Thoracic aorta (tissue), 2 donors: ENCODE measurements around the gene SLC20A1. TPM values are rescaled to one million over a fixed set of nuclear protein-coding genes. Genes with fewer than 3 reads are reported as not detected.
"Not testable (repeated sequence)": the region's sequence is repeated elsewhere in the genome, so short reads cannot be mapped to it uniquely, and the experiment has no call there.

ENCODE experiments used
- ATAC-seq: fragments of 150-250 bp; one replicate; pipeline ENCODE4 v1.8.0; 2017; ENCODE audit warnings: low read depth; ENCODE audit not compliant: insufficient number of reproducible peaks, low FRiP score
- DNase-seq: peaks from one replicate; pipeline ENCODE4 v3.0.0-alpha.2; 2020; ENCODE audit warnings: low spot score
- H3K27ac ChIP-seq, 2 donors: fragments of 200-600 bp; sonication (generic); 1 replicate in 1 of 2; 2 replicates in 1 of 2; pipeline ENCODE4 v1.5.1; 2016; ENCODE audit warnings: mild to moderate bottlenecking in 2 of 2, moderate library complexity in 2 of 2
- H3K27me3 ChIP-seq: fragments of 200-600 bp; sonication (generic); replicated peaks from 2 replicates; pipeline ENCODE4 v1.6.0; 2016; ENCODE audit warnings: mild to moderate bottlenecking; ENCODE audit not compliant: insufficient read depth
- H3K36me3 ChIP-seq: fragments of 200-600 bp; sonication (generic); one replicate; pipeline ENCODE4 v1.5.1; 2016
- H3K4me1 ChIP-seq, 2 donors: fragments of 200-600 bp; sonication (generic); 1 replicate in 1 of 2; 2 replicates in 1 of 2; pipeline versions ENCODE4 v1.5.1 to v1.6.0; 2016; ENCODE audit warnings: low read depth in 2 of 2, mild to moderate bottlenecking in 1 of 2; ENCODE audit not compliant: control insufficient read depth in 1 of 2
- H3K4me3 ChIP-seq: fragments of 200-600 bp; sonication (generic); 2 replicates; pipeline ENCODE4 v1.5.1; 2016; ENCODE audit warnings: mild to moderate bottlenecking
- H3K9me3 ChIP-seq: fragments of 200-600 bp; sonication (generic); 2 replicates; pipeline ENCODE4 v1.5.1; 2016
- CTCF ChIP-seq: fragments of 200-600 bp; sonication (generic); IDR thresholded peaks from one replicate; pipeline ENCODE4 v1.5.1; 2019; ENCODE audit warnings: antibody characterized with exemption
- total RNA-seq, 2 donors: library from RNA; depleted of rRNA; stranded (reverse); fragments of >200 nt; gene quantifications; one replicate each; pipeline versions ENCODE4 v1.1.0 to v1.2.3, GENCODE V29; 2016

The SLC20A1 gene
- total RNA-seq, 2 donors from 2014 or later = 62.3 to 146 TPM

DNA sequence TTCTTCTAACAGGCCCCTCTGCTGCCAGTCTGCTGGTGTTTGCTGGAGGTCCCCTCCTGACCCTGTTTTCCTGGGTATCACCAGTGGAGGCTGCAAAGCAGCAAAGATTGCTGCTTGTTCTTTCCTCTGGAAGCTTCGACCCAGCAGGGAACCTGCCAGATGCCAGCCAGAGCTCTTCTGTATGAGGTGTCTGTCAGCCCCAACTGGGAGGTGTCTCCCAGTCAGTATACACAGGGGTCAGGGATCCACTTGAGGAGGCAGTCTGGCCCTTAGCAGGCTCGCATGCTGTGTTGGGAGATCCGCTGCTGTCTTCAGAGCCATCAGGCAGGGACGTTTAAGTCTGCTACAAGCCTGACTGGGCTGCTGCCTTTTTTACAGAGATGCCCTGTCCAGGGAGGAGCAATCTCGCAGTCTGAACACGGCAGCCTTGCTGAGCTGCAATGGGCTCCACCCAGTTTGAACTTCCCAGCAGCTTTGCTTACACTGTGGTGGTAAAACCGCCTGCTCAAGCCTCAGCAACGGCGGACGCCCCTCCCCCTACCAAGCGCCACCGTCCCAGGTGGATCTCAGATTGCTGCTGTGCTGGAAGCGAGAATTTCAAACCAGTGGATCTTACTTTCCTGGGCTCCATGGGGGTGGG, 31.4 kb upstream of the SLC20A1 start:
- Histone ChIP-seq H3K9me3 (no peaks in the 10 kb centered on the region), H3K4me1 (no peaks in the 10 kb centered on the region), H3K27me3 (no peaks in the 10 kb centered on the region), H3K4me3 (no peak overlapping the region), H3K27ac (no peak overlapping the region), H3K36me3 (no peaks in the 10 kb centered on the region)
- DNase-seq = no peak
- no peak for TF ChIP-seq CTCF
- no peak for ATAC-seq

GRCh38 chr2:112615051-112615450, 30.7 kb upstream of the SLC20A1 start:
- no peak for DNase-seq

DNA sequence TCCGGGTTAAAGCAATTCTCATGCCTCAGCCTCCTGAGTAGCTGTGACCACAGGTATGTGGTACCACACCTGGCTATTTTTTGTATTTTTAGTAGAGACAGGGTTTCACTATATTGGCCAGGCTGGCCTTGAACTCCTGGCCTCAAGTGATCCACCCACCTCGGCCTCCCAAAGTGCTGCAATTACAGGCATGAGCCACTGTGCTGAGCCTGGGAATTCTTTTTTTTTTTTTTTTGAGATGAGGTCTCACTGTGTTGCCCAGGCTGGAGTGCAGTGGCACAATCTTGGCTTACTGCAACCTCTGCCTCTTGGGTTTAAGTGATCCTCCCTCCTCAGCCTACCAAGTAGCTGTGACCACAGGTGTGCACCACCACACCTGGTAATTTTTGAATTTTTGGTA, 29.9 kb upstream of the SLC20A1 start:
- H3K4me3 ChIP-seq, DNase-seq, H3K27ac ChIP-seq, H3K9me3 ChIP-seq, H3K36me3 ChIP-seq, ATAC-seq, H3K27me3 ChIP-seq, H3K4me1 ChIP-seq: not testable (repeated sequence)

More at GRCh38 chr2:112615051-112615450, 30.7 kb upstream of the SLC20A1 start:
- no peaks in the 10 kb centered on the region for H3K9me3 ChIP-seq
- ATAC-seq = no peak
- no peak for TF ChIP-seq CTCF
- H3K36me3 ChIP-seq = no peaks in the 10 kb centered on the region
- no peaks in the 10 kb centered on the region for H3K27me3 ChIP-seq
- no peak overlapping the region for H3K27ac ChIP-seq
- no peak overlapping the region for H3K4me3 ChIP-seq
- no peaks in the 10 kb centered on the region for H3K4me1 ChIP-seq

GRCh38 chr2:112618383-112618782, 27.4 kb upstream of the SLC20A1 start:
- H3K9me3 ChIP-seq = no peaks in the 10 kb centered on the region
- DNase-seq (no peak), ATAC-seq (no peak)
- no peak overlapping the region for H3K27ac ChIP-seq
- H3K27me3 ChIP-seq = no peaks in the 10 kb centered on the region
- no peaks in the 10 kb centered on the region for H3K4me1 ChIP-seq
- TF ChIP-seq CTCF = no peak
- H3K4me3 ChIP-seq = no peak overlapping the region
- no peaks in the 10 kb centered on the region for H3K36me3 ChIP-seq

GRCh38 chr2:112621790-112622527, 23.8 kb upstream of the SLC20A1 start:
- no peak overlapping the region for H3K4me3 ChIP-seq
- no peak overlapping the region for H3K27ac ChIP-seq
- ATAC-seq (no peak), DNase-seq (no peak)
- H3K4me1 ChIP-seq = peaks cover 7 to 10% of the 10 kb centered on the region in 2 donors
- no peaks in the 10 kb centered on the region for H3K27me3 ChIP-seq
- H3K9me3 ChIP-seq = no peaks in the 10 kb centered on the region
- no peak for TF ChIP-seq CTCF
- H3K36me3 ChIP-seq = no peaks in the 10 kb centered on the region
